ENCODE data around the gene LRP1-AS.

The LRP1-AS gene

DNA sequence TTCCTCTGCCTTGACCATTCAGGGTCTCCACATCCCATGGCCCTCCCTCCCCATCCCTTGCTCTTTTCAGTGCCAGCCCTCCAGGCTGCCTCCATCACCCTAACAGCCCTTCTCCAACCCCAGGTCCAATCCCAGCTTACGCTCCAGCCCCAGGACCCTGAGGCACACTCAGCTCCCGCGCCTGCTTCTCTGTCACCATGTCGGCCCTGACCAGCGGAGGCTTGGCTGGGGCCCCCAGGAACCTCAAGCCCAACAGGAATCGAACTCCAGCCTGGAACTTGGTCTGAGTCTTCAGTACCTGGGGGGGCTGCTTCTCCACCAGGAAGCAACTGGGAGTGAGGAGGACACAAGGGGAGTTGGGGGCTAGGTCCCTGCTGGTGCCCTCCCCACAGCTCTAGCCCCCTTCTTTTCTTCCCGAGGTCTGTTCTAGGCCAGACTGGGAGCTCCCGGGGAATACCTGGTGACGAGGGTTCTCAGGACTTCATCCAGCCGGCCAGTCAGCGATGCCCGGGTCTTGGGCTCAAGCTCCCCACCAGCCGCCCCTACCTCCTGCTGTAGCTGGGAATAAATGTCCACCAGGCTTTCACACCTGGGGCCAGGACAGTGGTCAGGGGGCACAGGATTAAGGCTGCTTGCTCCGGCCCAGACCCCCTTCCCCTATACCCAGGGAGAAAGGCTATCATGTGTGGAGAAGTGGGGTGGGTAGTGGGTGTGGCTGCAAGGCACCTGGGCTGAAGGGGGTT, 42.2 kb downstream of the LRP1-AS start:
- Histone ChIP-seq H3K9me3 (ENCODE audit: control insufficient read depth, low read length) (no peaks in the 10 kb centered on the region), H3K4me1 (ENCODE audit: control insufficient read depth, insufficient read depth, low read length, poor library complexity, severe bottlenecking) (peaks cover 7% of the 10 kb centered on the region), H3K36me3 (ENCODE audit: control insufficient read depth, insufficient read depth, low read length) (peaks cover 46% of the 10 kb centered on the region), H3K4me3 (ENCODE audit: extremely low read depth, insufficient read depth, low read length, poor library complexity, severe bottlenecking) (no peak overlapping the region), H3K27ac (ENCODE audit: low read depth, low read length, severe bottlenecking) (no peak overlapping the region)
- WGBS, 2 experiments (ENCODE audit: insufficient coverage in 2 of 2), result 96% methylated on average over 11 to 12 of the region's 14 CpGs

DNA sequence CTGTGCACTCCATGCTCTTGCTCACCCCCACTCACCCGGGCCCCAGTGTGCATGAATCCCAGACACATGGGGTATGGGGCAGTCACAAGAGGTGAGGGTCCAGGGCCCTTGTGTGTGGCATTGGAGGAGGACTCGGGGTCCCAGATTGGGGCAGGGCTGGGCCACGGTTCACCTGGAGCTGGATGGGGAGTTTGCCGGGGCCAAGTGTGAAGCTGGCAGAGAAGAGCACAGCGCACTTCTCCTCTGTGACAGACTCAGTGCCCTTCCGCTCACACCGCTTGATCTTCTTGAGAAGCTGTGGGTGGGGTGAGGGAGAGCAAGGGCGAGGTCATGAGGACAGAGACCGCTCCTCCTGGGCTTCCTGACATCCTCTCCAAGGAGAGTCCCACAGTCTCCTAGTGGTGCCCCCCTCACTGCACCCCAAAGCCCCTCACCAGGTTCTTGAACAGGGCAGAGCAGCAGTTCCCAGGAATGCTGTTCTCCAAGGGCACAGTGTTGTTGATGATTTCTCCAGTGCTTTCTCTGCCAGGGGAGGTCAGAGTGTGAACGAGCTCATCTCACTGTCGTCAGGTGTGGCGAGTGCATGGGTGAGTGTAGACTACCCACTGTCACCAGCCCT, 43.0 kb downstream of the LRP1-AS start:
- peaks cover 51% of the 10 kb centered on the region for H3K36me3 ChIP-seq (ENCODE audit: control insufficient read depth, insufficient read depth, low read length)
- H3K4me1 ChIP-seq (ENCODE audit: control insufficient read depth, insufficient read depth, low read length, poor library complexity, severe bottlenecking), result peaks cover 7% of the 10 kb centered on the region
- WGBS, 2 experiments (ENCODE audit: insufficient coverage in 2 of 2), result 96 to 100% methylated on average over 7 to 10 of the region's 12 CpGs
- no peak overlapping the region for H3K4me3 ChIP-seq (ENCODE audit: extremely low read depth, insufficient read depth, low read length, poor library complexity, severe bottlenecking)
- no peaks in the 10 kb centered on the region for H3K9me3 ChIP-seq (ENCODE audit: control insufficient read depth, low read length)
- no peak overlapping the region for H3K27ac ChIP-seq (ENCODE audit: low read depth, low read length, severe bottlenecking)

DNA sequence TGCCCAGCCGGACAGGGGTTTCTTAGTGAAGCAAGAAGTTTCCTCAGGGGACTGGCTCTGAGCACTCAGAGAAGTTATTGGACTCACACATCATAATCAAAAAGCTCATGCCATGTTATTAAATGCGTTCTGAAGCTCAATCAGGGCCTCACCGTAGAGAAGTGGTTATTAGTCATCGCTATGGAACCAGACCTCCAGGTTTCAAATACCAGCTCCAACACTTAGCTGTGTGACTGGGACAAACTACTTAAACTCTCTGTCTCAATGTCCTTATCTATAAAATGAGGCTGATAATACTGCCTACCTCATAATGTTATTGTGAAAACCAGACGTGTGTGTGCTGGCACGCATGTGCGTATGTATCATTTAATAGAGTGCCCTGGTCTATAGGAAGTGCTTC, 43.6 kb downstream of the LRP1-AS start:
- Histone ChIP-seq H3K36me3 (ENCODE audit: control insufficient read depth, insufficient read depth, low read length) (peaks cover 56% of the 10 kb centered on the region), H3K27ac (ENCODE audit: low read depth, low read length, severe bottlenecking) (no peak overlapping the region), H3K4me3 (ENCODE audit: extremely low read depth, insufficient read depth, low read length, poor library complexity, severe bottlenecking) (no peak overlapping the region), H3K4me1 (ENCODE audit: control insufficient read depth, insufficient read depth, low read length, poor library complexity, severe bottlenecking) (peaks cover 7% of the 10 kb centered on the region), H3K9me3 (ENCODE audit: control insufficient read depth, low read length) (no peaks in the 10 kb centered on the region)
- 96 to 98% methylated on average over 7 of the region's 7 CpGs for WGBS, 2 experiments (ENCODE audit: insufficient coverage in 2 of 2)

DNA sequence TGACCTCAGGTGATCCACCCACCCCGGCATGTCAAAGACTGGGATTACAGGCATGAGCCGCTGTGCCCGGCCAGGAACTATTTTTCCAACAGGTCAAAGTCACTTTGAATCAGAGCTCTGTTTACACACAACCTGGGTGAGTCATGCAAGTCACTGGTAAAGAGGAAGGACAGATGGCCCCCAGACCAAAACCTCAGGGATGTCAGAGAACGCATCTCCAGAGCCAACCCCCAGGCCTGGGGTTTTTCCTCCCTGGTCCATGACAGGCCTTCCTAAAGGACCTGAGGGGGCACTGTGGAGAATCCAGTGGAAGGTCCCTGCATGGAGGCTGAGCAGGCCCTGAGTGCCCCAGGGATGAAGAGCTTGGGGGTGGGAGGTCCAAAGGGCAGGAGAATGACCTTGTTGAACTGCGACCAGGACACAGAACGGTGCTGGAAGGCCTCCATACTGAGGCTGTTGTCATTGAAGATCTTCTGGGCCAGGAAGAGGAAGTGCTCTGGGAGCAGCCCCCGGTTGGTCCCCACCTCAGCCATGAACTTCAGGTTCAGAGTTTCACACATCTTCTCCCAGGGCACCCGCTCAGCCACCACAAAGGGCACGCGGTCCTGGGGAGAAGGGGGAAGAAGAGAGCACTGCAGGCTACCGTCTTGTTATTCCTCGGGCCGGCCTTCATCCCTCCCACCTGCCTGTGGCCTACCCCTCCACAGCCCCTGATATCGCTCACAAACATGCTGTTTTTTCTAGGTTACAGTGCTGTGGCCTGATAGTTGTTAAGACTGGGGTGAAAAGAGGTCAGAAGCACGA, 45.3 kb downstream of the LRP1-AS start:
- Histone ChIP-seq H3K4me1 (ENCODE audit: control insufficient read depth, insufficient read depth, low read length, poor library complexity, severe bottlenecking) (peaks cover 7% of the 10 kb centered on the region), H3K4me3 (ENCODE audit: extremely low read depth, insufficient read depth, low read length, poor library complexity, severe bottlenecking) (no peak overlapping the region), H3K27ac (ENCODE audit: low read depth, low read length, severe bottlenecking) (peak overlapping the region; percentile 81), H3K9me3 (ENCODE audit: control insufficient read depth, low read length) (no peaks in the 10 kb centered on the region), H3K36me3 (ENCODE audit: control insufficient read depth, insufficient read depth, low read length) (peaks cover 60% of the 10 kb centered on the region)
- 95 to 98% methylated on average over 6 to 10 of the region's 15 CpGs for WGBS, 2 experiments (ENCODE audit: insufficient coverage in 2 of 2)

DNA sequence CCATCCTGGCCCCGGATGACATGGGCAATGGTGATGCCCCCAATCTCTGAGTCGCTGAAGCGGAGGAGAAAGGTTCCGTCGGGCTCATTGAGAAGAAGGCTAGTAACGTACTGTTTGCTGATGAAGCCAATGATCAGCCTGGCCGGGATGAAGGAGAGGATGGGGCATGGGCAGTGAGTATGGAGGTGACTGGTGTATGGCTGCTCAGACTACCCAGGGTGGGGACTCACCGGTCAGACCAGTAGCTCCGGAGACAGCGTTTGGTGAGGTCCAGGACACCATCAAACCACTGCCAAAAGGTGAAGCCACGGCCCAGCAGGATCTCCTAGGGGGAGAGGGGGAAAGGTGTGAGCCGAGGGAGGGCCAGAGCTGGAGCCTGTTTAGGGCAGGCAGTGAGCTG, 47.7 kb downstream of the LRP1-AS start:
- 95 to 99% methylated on average over 9 to 12 of the region's 12 CpGs for WGBS, 2 experiments (ENCODE audit: insufficient coverage in 2 of 2)
- Histone ChIP-seq H3K27ac (ENCODE audit: low read depth, low read length, severe bottlenecking) (no peak overlapping the region), H3K4me3 (ENCODE audit: extremely low read depth, insufficient read depth, low read length, poor library complexity, severe bottlenecking) (no peak overlapping the region), H3K9me3 (ENCODE audit: control insufficient read depth, low read length) (no peaks in the 10 kb centered on the region), H3K4me1 (ENCODE audit: control insufficient read depth, insufficient read depth, low read length, poor library complexity, severe bottlenecking) (peaks cover 16% of the 10 kb centered on the region), H3K36me3 (ENCODE audit: control insufficient read depth, insufficient read depth, low read length) (peaks cover 58% of the 10 kb centered on the region)

DNA sequence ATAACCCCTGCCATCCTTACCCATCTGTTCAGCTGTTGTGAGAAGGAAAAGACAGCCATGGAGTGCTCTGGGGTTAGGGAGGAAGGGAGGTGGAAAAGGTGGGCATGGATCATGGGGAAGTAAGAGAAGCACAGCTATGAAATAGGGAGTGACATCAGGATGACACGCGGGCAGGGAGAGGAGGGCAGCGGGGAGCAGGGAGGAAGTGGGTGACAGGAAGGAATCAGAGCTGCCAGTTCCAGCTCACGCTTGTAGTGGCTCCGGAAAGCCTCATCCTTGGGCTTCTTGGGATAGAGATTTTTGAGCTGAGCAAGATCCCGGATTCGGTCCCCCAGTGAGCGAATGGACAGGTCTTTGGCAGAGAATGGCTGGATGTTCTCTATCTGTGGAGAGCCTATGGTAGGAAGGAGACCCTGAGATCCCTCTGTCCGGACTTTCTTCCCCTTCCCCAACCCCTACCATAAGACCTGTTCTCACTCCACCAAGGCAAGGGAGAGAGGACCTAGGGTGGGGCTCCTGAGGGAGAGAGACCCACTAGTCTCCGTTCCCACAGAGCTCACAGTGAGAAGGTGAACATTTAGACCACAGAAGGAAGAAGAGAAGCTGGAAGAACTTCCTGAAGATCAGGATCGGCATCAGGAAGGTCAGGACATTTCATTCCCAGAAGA, 48.2 kb downstream of the LRP1-AS start:
- Histone ChIP-seq H3K27ac (ENCODE audit: low read depth, low read length, severe bottlenecking) (no peak overlapping the region), H3K9me3 (ENCODE audit: control insufficient read depth, low read length) (no peaks in the 10 kb centered on the region), H3K36me3 (ENCODE audit: control insufficient read depth, insufficient read depth, low read length) (peaks cover 58% of the 10 kb centered on the region), H3K4me1 (ENCODE audit: control insufficient read depth, insufficient read depth, low read length, poor library complexity, severe bottlenecking) (peaks cover 22% of the 10 kb centered on the region), H3K4me3 (ENCODE audit: extremely low read depth, insufficient read depth, low read length, poor library complexity, severe bottlenecking) (no peak overlapping the region)
- WGBS, 2 experiments (ENCODE audit: insufficient coverage in 2 of 2), result 95 to 97% methylated on average over 7 of the region's 11 CpGs

DNA sequence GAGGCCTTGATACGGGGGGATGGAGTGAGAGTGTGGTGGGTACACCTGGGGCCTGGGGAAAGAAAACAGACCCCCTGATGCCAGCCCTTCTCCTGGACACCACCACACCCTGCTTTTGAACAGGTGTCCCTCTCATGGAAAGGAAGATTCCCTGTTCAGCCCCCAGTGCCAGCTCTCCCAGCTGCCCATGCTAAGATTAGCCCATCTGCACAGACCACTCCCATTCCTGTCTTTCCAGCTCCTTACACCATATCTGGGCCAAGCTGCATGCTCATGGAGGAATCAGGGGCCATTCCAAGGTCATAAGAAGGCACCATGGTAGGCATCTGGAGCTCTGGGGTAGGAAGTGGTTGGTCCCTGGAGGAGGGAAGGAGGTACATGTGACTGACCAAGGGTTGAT, 48.9 kb downstream of the LRP1-AS start:
- peaks cover 29% of the 10 kb centered on the region for H3K4me1 ChIP-seq (ENCODE audit: control insufficient read depth, insufficient read depth, low read length, poor library complexity, severe bottlenecking)
- H3K4me3 ChIP-seq (ENCODE audit: extremely low read depth, insufficient read depth, low read length, poor library complexity, severe bottlenecking), result no peak overlapping the region
- H3K36me3 ChIP-seq (ENCODE audit: control insufficient read depth, insufficient read depth, low read length), result peaks cover 53% of the 10 kb centered on the region
- H3K27ac ChIP-seq (ENCODE audit: low read depth, low read length, severe bottlenecking), result no peak overlapping the region
- H3K9me3 ChIP-seq (ENCODE audit: control insufficient read depth, low read length), result no peaks in the 10 kb centered on the region
- WGBS, 2 experiments (ENCODE audit: insufficient coverage in 2 of 2), result no CpG with 5 or more reads among the region's 1 CpG

DNA sequence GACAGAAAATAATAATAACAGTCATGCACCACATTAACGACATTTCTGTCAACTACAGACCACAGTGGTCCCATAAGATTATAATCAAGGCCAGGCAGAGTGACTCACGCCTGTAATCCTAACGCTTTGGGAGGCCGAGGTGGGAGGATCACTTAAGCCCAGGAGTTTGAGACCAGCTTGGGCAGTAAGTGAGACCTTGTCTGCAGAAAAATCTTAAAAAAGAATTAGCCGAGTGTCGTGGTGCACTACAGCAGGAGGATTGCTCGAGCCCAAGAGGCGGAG, 49.9 kb downstream of the LRP1-AS start:
- H3K9me3 ChIP-seq (ENCODE audit: control insufficient read depth, low read length), result no peaks in the 10 kb centered on the region
- H3K4me3 ChIP-seq (ENCODE audit: extremely low read depth, insufficient read depth, low read length, poor library complexity, severe bottlenecking), result no peak overlapping the region
- H3K36me3 ChIP-seq (ENCODE audit: control insufficient read depth, insufficient read depth, low read length), result peaks cover 63% of the 10 kb centered on the region
- H3K4me1 ChIP-seq (ENCODE audit: control insufficient read depth, insufficient read depth, low read length, poor library complexity, severe bottlenecking), result peaks cover 34% of the 10 kb centered on the region
- H3K27ac ChIP-seq (ENCODE audit: low read depth, low read length, severe bottlenecking), result peak overlapping the region; percentile 23
- WGBS, 2 experiments (ENCODE audit: insufficient coverage in 2 of 2), result 92 to 94% methylated on average over 8 of the region's 8 CpGs

DNA sequence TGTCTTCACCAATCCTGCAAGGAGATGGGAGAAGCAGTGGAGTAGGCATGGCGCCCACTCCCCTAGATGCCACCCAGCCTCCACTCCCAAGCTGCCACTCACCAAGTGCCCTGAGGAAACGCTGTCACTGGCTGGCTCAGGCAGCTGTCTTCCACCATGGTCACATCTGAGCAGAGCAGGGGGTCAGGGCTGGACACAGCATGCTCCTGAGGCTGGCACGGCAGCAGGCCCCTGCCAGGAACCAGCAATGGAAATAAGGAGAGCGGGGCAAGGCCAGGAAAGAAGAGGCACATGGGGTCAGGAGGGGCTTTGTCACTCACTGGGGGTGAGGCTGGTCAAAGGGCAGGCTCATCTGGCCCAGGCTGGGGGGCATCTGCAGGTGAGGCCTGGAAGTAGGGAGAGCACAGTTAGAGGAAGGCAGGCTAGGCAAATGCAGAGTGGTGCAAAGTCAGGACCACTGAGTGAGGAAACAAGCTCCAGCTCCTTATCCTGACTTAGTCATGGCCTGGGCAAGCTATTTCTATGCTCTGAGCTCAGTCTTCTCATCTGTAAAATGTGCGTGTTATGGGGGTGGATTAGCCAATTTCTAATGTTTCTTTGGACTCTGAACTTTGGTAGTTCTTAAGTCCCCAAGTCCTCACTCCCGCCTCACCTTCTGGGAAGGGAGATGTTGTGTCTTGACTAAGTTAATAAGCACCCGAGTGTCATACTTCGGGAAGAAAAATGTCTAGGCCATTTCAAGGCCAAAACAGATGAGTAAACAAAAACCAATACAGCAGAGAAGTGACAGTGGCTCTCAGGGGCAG, 50.5 kb downstream of the LRP1-AS start:
- Histone ChIP-seq H3K4me1 (ENCODE audit: control insufficient read depth, insufficient read depth, low read length, poor library complexity, severe bottlenecking) (peaks cover 34% of the 10 kb centered on the region), H3K27ac (ENCODE audit: low read depth, low read length, severe bottlenecking) (peak overlapping the region; percentile 23), H3K9me3 (ENCODE audit: control insufficient read depth, low read length) (no peaks in the 10 kb centered on the region), H3K36me3 (ENCODE audit: control insufficient read depth, insufficient read depth, low read length) (peaks cover 68% of the 10 kb centered on the region), H3K4me3 (ENCODE audit: extremely low read depth, insufficient read depth, low read length, poor library complexity, severe bottlenecking) (no peak overlapping the region)
- WGBS, 2 experiments (ENCODE audit: insufficient coverage in 2 of 2), result 96 to 100% methylated on average over 5 to 7 of the region's 8 CpGs

DNA sequence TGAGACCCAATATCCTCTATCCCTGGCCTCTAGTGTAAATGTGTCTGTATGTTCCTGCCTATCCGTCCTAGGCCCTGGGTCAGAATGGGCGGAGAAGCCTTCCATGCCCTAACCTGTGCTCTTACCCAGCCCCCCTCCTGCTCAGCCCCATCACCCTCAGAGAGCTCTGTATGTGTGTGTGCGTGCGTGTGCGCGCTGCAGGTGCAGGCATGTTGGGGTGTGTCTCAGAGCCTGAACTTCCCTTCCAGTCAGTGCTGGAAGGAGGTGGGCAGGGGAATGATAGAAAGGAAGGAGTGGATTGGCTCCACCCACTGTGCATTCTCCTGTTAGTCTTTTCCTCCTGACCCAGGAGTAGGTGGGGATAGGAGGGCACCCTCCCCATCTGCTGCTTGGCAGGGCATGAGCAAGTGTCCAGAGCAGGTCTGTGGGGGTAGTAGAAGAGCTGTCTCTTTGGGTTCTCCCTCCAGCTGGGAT, 51.3 kb downstream of the LRP1-AS start:
- Histone ChIP-seq H3K9me3 (ENCODE audit: control insufficient read depth, low read length) (no peaks in the 10 kb centered on the region), H3K27ac (ENCODE audit: low read depth, low read length, severe bottlenecking) (no peak overlapping the region), H3K36me3 (ENCODE audit: control insufficient read depth, insufficient read depth, low read length) (peaks cover 76% of the 10 kb centered on the region), H3K4me3 (ENCODE audit: extremely low read depth, insufficient read depth, low read length, poor library complexity, severe bottlenecking) (no peak overlapping the region), H3K4me1 (ENCODE audit: control insufficient read depth, insufficient read depth, low read length, poor library complexity, severe bottlenecking) (peaks cover 41% of the 10 kb centered on the region)
- WGBS, 2 experiments (ENCODE audit: insufficient coverage in 2 of 2), result 97 to 100% methylated on average over 1 to 5 of the region's 6 CpGs

Data from mesodermal cell (in vitro differentiated cells).